Activated naive CD8-positive, alpha-beta T cell (primary cell): ENCODE results near the gene NTSR1.
A peak's percentile ranks its signal among the peaks of the same experiment; 100 is the strongest.

Experiments
- H3K27ac Mint-ChIP-seq: one replicate; pipeline ENCODE4 v1.8.0; 2021; ENCODE audit warnings: mixed read lengths
- H3K27me3 Mint-ChIP-seq: one replicate; pipeline ENCODE4 v1.8.0; 2021; ENCODE audit warnings: mixed read lengths
- H3K36me3 Mint-ChIP-seq: one replicate; pipeline ENCODE4 v1.8.0; 2021; ENCODE audit warnings: mixed read lengths
- H3K4me1 Mint-ChIP-seq: one replicate; pipeline ENCODE4 v1.8.0; 2021; ENCODE audit warnings: low read depth, mixed read lengths
- H3K4me3 Mint-ChIP-seq: one replicate; pipeline ENCODE4 v1.8.0; 2021; ENCODE audit warnings: mild to moderate bottlenecking, mixed read lengths
- H3K9me3 Mint-ChIP-seq: one replicate; pipeline ENCODE4 v1.8.0; 2021; ENCODE audit warnings: low read depth, mixed read lengths

Gene NTSR1

GRCh38 chr20:62772103-62772611, 63.5 kb downstream of the NTSR1 start:
- no peak overlapping the region for H3K4me3 Mint-ChIP-seq
- H3K27ac Mint-ChIP-seq = peak overlapping the region; percentile 70
- no peaks in the 10 kb centered on the region for H3K9me3 Mint-ChIP-seq
- peaks cover 58% of the 10 kb centered on the region for H3K4me1 Mint-ChIP-seq
- no peaks in the 10 kb centered on the region for H3K27me3 Mint-ChIP-seq
- no peaks in the 10 kb centered on the region for H3K36me3 Mint-ChIP-seq

- Mint-ChIP-seq H3K27ac (peak overlapping the region; percentile 70), H3K27me3 (no peaks in the 10 kb centered on the region), H3K9me3 (no peaks in the 10 kb centered on the region), H3K36me3 (no peaks in the 10 kb centered on the region), H3K4me3 (no peak overlapping the region), H3K4me1 (peaks cover 58% of the 10 kb centered on the region)
Measured at GRCh38 chr20:62772619-62772989, 64.0 kb downstream of the NTSR1 start.

- no peaks in the 10 kb centered on the region for H3K36me3 Mint-ChIP-seq
- H3K27ac Mint-ChIP-seq = peak overlapping the region; percentile 28
- H3K9me3 Mint-ChIP-seq = no peaks in the 10 kb centered on the region
- H3K4me3 Mint-ChIP-seq = no peak overlapping the region
- no peaks in the 10 kb centered on the region for H3K27me3 Mint-ChIP-seq
- H3K4me1 Mint-ChIP-seq = peaks cover 56% of the 10 kb centered on the region
Measured at GRCh38 chr20:62772990-62773844, 64.6 kb downstream of the NTSR1 start.

GRCh38 chr20:62773845-62774714, 65.4 kb downstream of the NTSR1 start:
- Mint-ChIP-seq H3K27ac (peak overlapping the region; percentile 86), H3K27me3 (no peaks in the 10 kb centered on the region), H3K36me3 (no peaks in the 10 kb centered on the region), H3K4me1 (peaks cover 53% of the 10 kb centered on the region), H3K9me3 (no peaks in the 10 kb centered on the region), H3K4me3 (peak overlapping the region; percentile 30)

- Mint-ChIP-seq H3K4me3 (peak overlapping the region; percentile 28), H3K4me1 (peaks cover 49% of the 10 kb centered on the region), H3K9me3 (no peaks in the 10 kb centered on the region)
Measured at GRCh38 chr20:62774762-62775161, 66.1 kb downstream of the NTSR1 start.

GRCh38 chr20:62775206-62775605, 66.6 kb downstream of the NTSR1 start:
- Mint-ChIP-seq H3K4me3 (no peak overlapping the region), H3K4me1 (peaks cover 49% of the 10 kb centered on the region), H3K9me3 (no peaks in the 10 kb centered on the region), H3K27me3 (no peaks in the 10 kb centered on the region), H3K27ac (peak overlapping the region; percentile 87), H3K36me3 (no peaks in the 10 kb centered on the region)

More at GRCh38 chr20:62774762-62775161, 66.1 kb downstream of the NTSR1 start:
- no peaks in the 10 kb centered on the region for H3K27me3 Mint-ChIP-seq
- H3K36me3 Mint-ChIP-seq = no peaks in the 10 kb centered on the region
- H3K27ac Mint-ChIP-seq = peak overlapping the region; percentile 87

- peak overlapping the region; percentile 63 for H3K4me3 Mint-ChIP-seq
- peaks cover 49% of the 10 kb centered on the region for H3K4me1 Mint-ChIP-seq
Measured at GRCh38 chr20:62776035-62776691, 67.5 kb downstream of the NTSR1 start.

GRCh38 chr20:62776692-62777527, 68.3 kb downstream of the NTSR1 start:
- Mint-ChIP-seq H3K27ac (peak overlapping the region; percentile 87), H3K9me3 (no peaks in the 10 kb centered on the region), H3K27me3 (no peaks in the 10 kb centered on the region), H3K4me1 (peaks cover 48% of the 10 kb centered on the region), H3K4me3 (peak overlapping the region; percentile 67), H3K36me3 (no peaks in the 10 kb centered on the region)

More at GRCh38 chr20:62776035-62776691, 67.5 kb downstream of the NTSR1 start:
- Mint-ChIP-seq H3K27ac (peak overlapping the region; percentile 87), H3K27me3 (no peaks in the 10 kb centered on the region), H3K9me3 (no peaks in the 10 kb centered on the region), H3K36me3 (no peaks in the 10 kb centered on the region)

- Mint-ChIP-seq H3K36me3 (no peaks in the 10 kb centered on the region), H3K4me3 (no peak overlapping the region), H3K27ac (peak overlapping the region; percentile 87), H3K4me1 (peaks cover 48% of the 10 kb centered on the region), H3K27me3 (no peaks in the 10 kb centered on the region), H3K9me3 (no peaks in the 10 kb centered on the region)
Measured at GRCh38 chr20:62777528-62777830, 68.8 kb downstream of the NTSR1 start.

GRCh38 chr20:62778058-62778457, 69.4 kb downstream of the NTSR1 start:
- no peak overlapping the region for H3K4me3 Mint-ChIP-seq
- peaks cover 44% of the 10 kb centered on the region for H3K4me1 Mint-ChIP-seq
- no peaks in the 10 kb centered on the region for H3K9me3 Mint-ChIP-seq
- no peak overlapping the region for H3K27ac Mint-ChIP-seq
- no peaks in the 10 kb centered on the region for H3K27me3 Mint-ChIP-seq
- no peaks in the 10 kb centered on the region for H3K36me3 Mint-ChIP-seq

- no peaks in the 10 kb centered on the region for H3K9me3 Mint-ChIP-seq
- H3K27ac Mint-ChIP-seq = no peak overlapping the region
- peaks cover 40% of the 10 kb centered on the region for H3K4me1 Mint-ChIP-seq
- H3K27me3 Mint-ChIP-seq = no peaks in the 10 kb centered on the region
- no peaks in the 10 kb centered on the region for H3K36me3 Mint-ChIP-seq
- H3K4me3 Mint-ChIP-seq = no peak overlapping the region
Measured at GRCh38 chr20:62778601-62779416, 70.2 kb downstream of the NTSR1 start.

GRCh38 chr20:62779417-62779685, 70.7 kb downstream of the NTSR1 start:
- Mint-ChIP-seq H3K27me3 (no peaks in the 10 kb centered on the region), H3K27ac (no peak overlapping the region), H3K4me1 (peaks cover 36% of the 10 kb centered on the region), H3K4me3 (no peak overlapping the region), H3K9me3 (no peaks in the 10 kb centered on the region), H3K36me3 (no peaks in the 10 kb centered on the region)

- no peak overlapping the region for H3K27ac Mint-ChIP-seq
- H3K27me3 Mint-ChIP-seq = no peaks in the 10 kb centered on the region
- H3K36me3 Mint-ChIP-seq = no peaks in the 10 kb centered on the region
- H3K4me1 Mint-ChIP-seq = peaks cover 30% of the 10 kb centered on the region
- H3K9me3 Mint-ChIP-seq = no peaks in the 10 kb centered on the region
- no peak overlapping the region for H3K4me3 Mint-ChIP-seq
Measured at GRCh38 chr20:62780204-62780603, 71.6 kb downstream of the NTSR1 start.

GRCh38 chr20:62780696-62781095, 72.1 kb downstream of the NTSR1 start:
- Mint-ChIP-seq H3K36me3 (no peaks in the 10 kb centered on the region), H3K4me3 (no peak overlapping the region), H3K27me3 (no peaks in the 10 kb centered on the region), H3K4me1 (peaks cover 25% of the 10 kb centered on the region), H3K27ac (no peak overlapping the region), H3K9me3 (no peaks in the 10 kb centered on the region)
